Measurements from ENCODE around the gene ANG.
"Not testable (repeated sequence)": the region's sequence is repeated elsewhere in the genome, so short reads cannot be mapped to it uniquely, and the experiment has no call there.

Gene ANG

DNA sequence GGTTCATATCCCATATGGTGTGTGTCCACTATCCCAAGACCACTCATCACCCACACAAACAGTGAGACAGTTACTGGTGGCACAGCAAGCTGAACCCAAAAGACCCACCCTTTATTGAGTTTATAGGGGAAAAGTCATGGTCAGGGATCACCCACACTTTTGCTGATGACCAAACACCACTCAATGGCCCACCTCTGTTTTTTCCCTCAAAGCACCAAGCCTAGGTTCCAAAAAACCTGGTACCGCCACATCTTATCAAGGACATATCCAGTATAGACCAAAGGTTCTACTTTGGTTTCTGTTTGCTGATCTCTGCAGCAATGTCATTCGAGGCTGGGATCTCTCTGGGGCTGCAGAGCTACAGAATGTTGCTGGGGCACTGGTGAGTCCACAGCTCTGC, 27.4 kb upstream of the ANG start:
- H3K4me3 ChIP-seq (IDR thresholded peaks at IDR 0.05; ENCODE audit: insufficient read depth, low read depth, low read length), result no peak overlapping the region
- no peaks in the 10 kb centered on the region for H3K4me1 ChIP-seq (ENCODE audit: low read depth, poor library complexity, severe bottlenecking)
- no peak for TF ChIP-seq CTCF (conservative IDR thresholded peaks at IDR 0.05; ENCODE audit: low read depth, low read length)
- no peaks in the 10 kb centered on the region for H3K79me2 ChIP-seq (ENCODE audit: insufficient read depth, low read depth)
- H2AFZ ChIP-seq (ENCODE audit: low read depth), result no peak overlapping the region
- H3K27me3 ChIP-seq (ENCODE audit: insufficient read depth, low read depth), result no peaks in the 10 kb centered on the region
- no peaks in the 10 kb centered on the region for H4K20me1 ChIP-seq (ENCODE audit: insufficient read depth)
- H3K36me3 ChIP-seq (ENCODE audit: insufficient read depth), result no peaks in the 10 kb centered on the region
- no peak overlapping the region for H3K27ac ChIP-seq
- no peak overlapping the region for H3K4me2 ChIP-seq
- no peak overlapping the region for H3K9ac ChIP-seq

GRCh38 chr14:20662968-20663732, 25.4 kb upstream of the ANG start:
- Histone ChIP-seq H2AFZ (ENCODE audit: low read depth) (peak overlapping the region; percentile 87), H3K27ac (no peak overlapping the region), H3K4me2 (peak overlapping the region; percentile 63), H3K4me3 (IDR thresholded peaks at IDR 0.05; ENCODE audit: insufficient read depth, low read depth, low read length) (no peak overlapping the region), H3K36me3 (ENCODE audit: insufficient read depth) (no peaks in the 10 kb centered on the region), H3K27me3 (ENCODE audit: insufficient read depth, low read depth) (no peaks in the 10 kb centered on the region), H3K79me2 (ENCODE audit: insufficient read depth, low read depth) (no peaks in the 10 kb centered on the region), H3K4me1 (ENCODE audit: low read depth, poor library complexity, severe bottlenecking) (no peaks in the 10 kb centered on the region), H4K20me1 (ENCODE audit: insufficient read depth) (no peaks in the 10 kb centered on the region), H3K9ac (peak overlapping the region; percentile 25; the same call in 1 of the 2 replicates)
- peak; percentile 41 for TF ChIP-seq CTCF (conservative IDR thresholded peaks at IDR 0.05; ENCODE audit: low read depth, low read length)

DNA sequence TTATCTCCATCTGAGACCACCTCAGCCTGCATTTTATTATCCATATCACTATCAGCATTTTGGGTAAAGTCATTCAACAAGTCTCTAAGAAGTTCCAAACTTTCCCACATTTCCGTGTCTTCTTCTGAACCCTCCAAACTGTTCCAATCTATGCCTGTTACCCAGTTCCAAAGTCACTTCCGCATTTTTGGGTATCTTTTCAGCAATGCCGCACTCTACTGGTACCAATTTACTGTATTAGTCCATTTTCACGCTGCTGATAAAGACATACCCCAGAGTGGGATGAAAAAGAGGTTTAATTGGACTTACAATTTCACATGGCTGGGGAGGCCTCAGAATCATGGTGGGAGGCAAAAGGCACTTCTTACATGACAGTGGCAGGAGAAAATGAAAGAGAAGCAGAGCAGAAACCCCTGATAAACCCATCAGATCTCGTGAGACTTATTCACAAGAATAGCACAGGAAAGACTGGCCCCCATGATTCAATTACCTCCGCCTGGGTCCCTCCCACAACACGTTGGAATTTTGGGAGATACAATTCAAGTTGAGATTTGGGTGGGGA, 22.1 kb upstream of the ANG start:
- not testable (repeated sequence) for H4K20me1 ChIP-seq (ENCODE audit: insufficient read depth); H3K27me3 ChIP-seq (ENCODE audit: insufficient read depth, low read depth); H2AFZ ChIP-seq (ENCODE audit: low read depth); H3K9ac ChIP-seq; H3K4me3 ChIP-seq (IDR thresholded peaks at IDR 0.05; ENCODE audit: insufficient read depth, low read depth, low read length); H3K79me2 ChIP-seq (ENCODE audit: insufficient read depth, low read depth); H3K27ac ChIP-seq; H3K4me1 ChIP-seq (ENCODE audit: low read depth, poor library complexity, severe bottlenecking); H3K4me2 ChIP-seq; H3K36me3 ChIP-seq (ENCODE audit: insufficient read depth)

- H3K4me1 ChIP-seq (ENCODE audit: low read depth, poor library complexity, severe bottlenecking), result no peaks in the 10 kb centered on the region
- H3K4me3 ChIP-seq (IDR thresholded peaks at IDR 0.05; ENCODE audit: insufficient read depth, low read depth, low read length), result no peak overlapping the region
- H3K36me3 ChIP-seq (ENCODE audit: insufficient read depth), result no peaks in the 10 kb centered on the region
- no peak overlapping the region for H3K4me2 ChIP-seq
- no peak for TF ChIP-seq CTCF (conservative IDR thresholded peaks at IDR 0.05; ENCODE audit: low read depth, low read length)
- no peak overlapping the region for H3K9ac ChIP-seq
- H3K27me3 ChIP-seq (ENCODE audit: insufficient read depth, low read depth), result no peaks in the 10 kb centered on the region
- H3K79me2 ChIP-seq (ENCODE audit: insufficient read depth, low read depth), result no peaks in the 10 kb centered on the region
- H4K20me1 ChIP-seq (ENCODE audit: insufficient read depth), result no peaks in the 10 kb centered on the region
- H3K27ac ChIP-seq, result no peak overlapping the region
- H2AFZ ChIP-seq (ENCODE audit: low read depth), result no peak overlapping the region
Measured at GRCh38 chr14:20667957-20668356, 20.6 kb upstream of the ANG start.

DNA sequence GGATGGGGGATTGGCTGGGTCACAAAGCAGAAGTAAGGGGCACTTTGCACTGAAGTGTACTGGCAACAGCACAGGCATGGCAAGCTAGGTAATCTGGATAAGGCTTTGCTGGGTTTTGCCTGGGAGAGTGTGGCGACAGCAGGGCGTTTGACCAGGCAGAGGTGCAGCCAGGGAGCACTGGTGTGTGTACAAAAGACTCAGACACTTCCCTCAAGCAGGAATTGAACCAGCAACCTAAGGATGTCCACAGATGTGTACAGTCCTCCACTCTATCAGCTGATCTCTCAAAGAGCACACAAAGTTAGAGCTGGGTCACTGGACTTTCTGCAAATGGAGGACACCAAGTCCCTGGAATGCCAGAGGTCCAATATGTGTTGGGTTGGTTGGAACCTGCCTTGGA, 19.6 kb upstream of the ANG start:
- H3K4me3 ChIP-seq (IDR thresholded peaks at IDR 0.05; ENCODE audit: insufficient read depth, low read depth, low read length), result no peak overlapping the region
- no peaks in the 10 kb centered on the region for H3K27me3 ChIP-seq (ENCODE audit: insufficient read depth, low read depth)
- no peaks in the 10 kb centered on the region for H3K36me3 ChIP-seq (ENCODE audit: insufficient read depth)
- H3K79me2 ChIP-seq (ENCODE audit: insufficient read depth, low read depth), result no peaks in the 10 kb centered on the region
- H3K9ac ChIP-seq, result no peak overlapping the region
- H3K4me1 ChIP-seq (ENCODE audit: low read depth, poor library complexity, severe bottlenecking), result no peaks in the 10 kb centered on the region
- H3K4me2 ChIP-seq, result no peak overlapping the region
- TF ChIP-seq CTCF (conservative IDR thresholded peaks at IDR 0.05; ENCODE audit: low read depth, low read length), result no peak
- H2AFZ ChIP-seq (ENCODE audit: low read depth), result no peak overlapping the region
- no peaks in the 10 kb centered on the region for H4K20me1 ChIP-seq (ENCODE audit: insufficient read depth)
- H3K27ac ChIP-seq, result no peak overlapping the region
